ENCODE measurements around the gene MLST8. TPM values are rescaled to one million over a fixed set of nuclear protein-coding genes. Genes with fewer than 3 reads are reported as not detected.

MLST8 gene
- total and polyA plus RNA-seq, 2 donors (not counting 1 experiment from before 2014, with no cell fraction given): 36.1 to 112 TPM

- Mint-ChIP-seq H3K27me3 (no peaks in the 10 kb centered on the region), H3K27ac (no peak overlapping the region), H3K9me3 (ENCODE audit: insufficient read depth) (no peaks in the 10 kb centered on the region), H3K4me3 (peak overlapping the region; percentile 78), H3K4me1 (peaks cover 16% of the 10 kb centered on the region)
- no peaks in the 10 kb centered on the region for H3K27me3 ChIP-seq (replicated peaks in 1 of 4; ENCODE audit: control extremely low read depth in 1 of 4, control insufficient read depth in 3 of 4, insufficient read depth in 4 of 4, low read length in 3 of 4)
- intact Hi-C loops (cut with micrococcal nuclease): loop anchor here (2.0 kb wide), 2 partner anchors 55 to 59 kb away; partner anchors contain the start of genes RNPS1 and TRAF7
- H4K20me1 ChIP-seq (ENCODE audit: control insufficient read depth, insufficient read depth, low read length, poor library complexity, severe bottlenecking): peaks cover 11% of the 10 kb centered on the region
- peak overlapping the region; percentile 79 for H2AFZ ChIP-seq (ENCODE audit: insufficient read depth, low read depth, low read length, poor library complexity, severe bottlenecking)
- 2% methylated on average over 98 of the region's 98 CpGs for WGBS (ENCODE audit: insufficient coverage)
- peaks cover 10 to 18% of the 10 kb centered on the region in 2 donors for H3K4me1 ChIP-seq (ENCODE audit: control insufficient read depth in 2 of 2, insufficient read depth in 2 of 2, low read length in 2 of 2)
- TF ChIP-seq, protein P1, sequence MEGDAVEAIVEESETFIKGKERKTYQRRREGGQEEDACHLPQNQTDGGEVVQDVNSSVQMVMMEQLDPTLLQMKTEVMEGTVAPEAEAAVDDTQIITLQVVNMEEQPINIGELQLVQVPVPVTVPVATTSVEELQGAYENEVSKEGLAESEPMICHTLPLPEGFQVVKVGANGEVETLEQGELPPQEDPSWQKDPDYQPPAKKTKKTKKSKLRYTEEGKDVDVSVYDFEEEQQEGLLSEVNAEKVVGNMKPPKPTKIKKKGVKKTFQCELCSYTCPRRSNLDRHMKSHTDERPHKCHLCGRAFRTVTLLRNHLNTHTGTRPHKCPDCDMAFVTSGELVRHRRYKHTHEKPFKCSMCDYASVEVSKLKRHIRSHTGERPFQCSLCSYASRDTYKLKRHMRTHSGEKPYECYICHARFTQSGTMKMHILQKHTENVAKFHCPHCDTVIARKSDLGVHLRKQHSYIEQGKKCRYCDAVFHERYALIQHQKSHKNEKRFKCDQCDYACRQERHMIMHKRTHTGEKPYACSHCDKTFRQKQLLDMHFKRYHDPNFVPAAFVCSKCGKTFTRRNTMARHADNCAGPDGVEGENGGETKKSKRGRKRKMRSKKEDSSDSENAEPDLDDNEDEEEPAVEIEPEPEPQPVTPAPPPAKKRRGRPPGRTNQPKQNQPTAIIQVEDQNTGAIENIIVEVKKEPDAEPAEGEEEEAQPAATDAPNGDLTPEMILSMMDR (IDR thresholded peaks at IDR 0.05): no peak
- TF ChIP-seq EZH2 (IDR thresholded peaks at IDR 0.05; ENCODE audit: borderline replicate concordance, insufficient read depth, low read depth, low read length, poor library complexity, severe bottlenecking): no peak
- DNase-seq: no peak
- H3K27ac ChIP-seq (ENCODE audit: low read length in 2 of 2): no peak overlapping the region
- peak overlapping the region; percentile 97 for H3K4me2 ChIP-seq (replicated peaks; ENCODE audit: low read depth, low read length, poor library complexity, severe bottlenecking)
- H3K4me3 ChIP-seq (ENCODE audit: control extremely low read depth in 1 of 5, extremely low read depth in 1 of 5, insufficient read depth in 1 of 5, low read depth in 2 of 5, low read length in 4 of 5): peak overlapping the region; percentile 17 to 69 (median 57)
- peaks cover 6% of the 10 kb centered on the region for H3K79me2 ChIP-seq (ENCODE audit: control insufficient read depth, insufficient read depth, low read length)
- peak overlapping the region; percentile 72 for H3K9ac ChIP-seq (ENCODE audit: low read length)
- POLR2A ChIA-PET: interaction anchor here (0.7 to 1.7 kb wide), 3 partner anchors 7 to 59 kb away, joined by 4 to 7 read pairs (median 4); partner anchors contain the start of gene TRAF7
- no peak for ATAC-seq (ENCODE audit: low read depth)
- CTCF ChIA-PET: interaction anchor here (0.7 kb wide), 2 partner anchors 19 to 35 kb away, joined by 3 to 4 read pairs; no protein-coding TSS in a partner anchor
- H3K9me3 ChIP-seq (ENCODE audit: control extremely low read depth in 1 of 3, control insufficient read depth in 2 of 3, insufficient read depth in 1 of 3, low read length in 2 of 3): no peaks in the 10 kb centered on the region
- H3K36me3 ChIP-seq (replicated peaks in 1 of 2; ENCODE audit: control extremely low read depth in 1 of 2, control insufficient read depth in 1 of 2, extremely low read depth in 1 of 2, insufficient read depth in 2 of 2, low read length in 1 of 2): peaks cover 0 to 14% of the 10 kb centered on the region in 2 experiments
Measured at GRCh38 chr16:2213817-2214718, 8.8 kb downstream of the MLST8 start.

Data from B cell (primary cell).